PC-9 (cell line): ENCODE results near the gene RHO. TPM values are rescaled to one million over a fixed set of nuclear protein-coding genes. Genes with fewer than 3 reads are reported as not detected.

Source experiments
- BruUV-seq: library from RNA; stranded (reverse); fragments of 400-500 nt; replicated peaks from 2 replicates; lab custom pipeline; 2021; lab: Mats Ljungman, UMichigan
- CTCF ChIA-PET: fragments of 300-600 bp; sonication (Branson Sonifier 250); formaldehyde crosslinking; loops from one replicate; lab custom pipeline; 2022; ENCODE audit warnings: antibody characterized with exemption; lab: Charles Lee
- POLR2A ChIA-PET: fragments of 300-600 bp; sonication (Branson Sonifier 250); formaldehyde crosslinking; loops from one replicate; lab custom pipeline; 2022; ENCODE audit warnings: antibody characterized with exemption; ENCODE audit not compliant: unreplicated experiment; lab: Charles Lee
- DNase-seq, 2 experiments: peaks; one replicate each; pipeline versions ENCODE4 v3.0.0 to v3.0.0-alpha.2; 2015 to 2022; ENCODE audit warnings: mixed read lengths in 1 of 2
- H2AFZ ChIP-seq: fragments of 200-600 bp; sonication (generic); 2 replicates; pipeline ENCODE4 v1.8.1; 2017; ENCODE audit warnings: antibody characterized with exemption
- H3F3A ChIP-seq: fragments of 200-600 bp; sonication (generic); 2 replicates; pipeline ENCODE4 v1.8.1; 2017; ENCODE audit warnings: antibody characterized with exemption, mild to moderate bottlenecking, low read depth; ENCODE audit not compliant: insufficient read depth
- H3K27ac ChIP-seq: fragments of 200-600 bp; sonication (generic); 2 replicates; pipeline ENCODE4 v1.6.1; 2016; ENCODE audit warnings: mixed run types
- H3K27me3 ChIP-seq: fragments of 200-600 bp; sonication (generic); 2 replicates; pipeline ENCODE4 v1.6.1; 2016; ENCODE audit warnings: low read depth, mixed run types; ENCODE audit not compliant: insufficient read depth
- H3K36me3 ChIP-seq: fragments of 200-600 bp; sonication (generic); 2 replicates; pipeline ENCODE4 v1.6.1; 2016; ENCODE audit warnings: low read depth, mixed run types
- H3K4me1 ChIP-seq: fragments of 200-600 bp; sonication (generic); replicated peaks from 2 replicates; pipeline ENCODE4 v1.6.1; 2016; ENCODE audit warnings: mixed run types; ENCODE audit not compliant: insufficient read depth
- H3K4me2 ChIP-seq: fragments of 200-600 bp; sonication (generic); 2 replicates; pipeline ENCODE4 v1.6.1; 2017; ENCODE audit warnings: mixed run types
- H3K4me3 ChIP-seq: fragments of 200-600 bp; sonication (generic); 2 replicates; pipeline ENCODE4 v1.6.1; 2016; ENCODE audit warnings: mixed run types
- H3K79me2 ChIP-seq: fragments of 200-600 bp; sonication (generic); 2 replicates; pipeline ENCODE4 v1.6.1; 2017; ENCODE audit warnings: low read depth, mixed run types
- H3K9me2 ChIP-seq: fragments of 200-600 bp; sonication (generic); 2 replicates; pipeline ENCODE4 v1.8.1; 2017; ENCODE audit warnings: mild to moderate bottlenecking; ENCODE audit not compliant: insufficient read depth
- H3K9me3 ChIP-seq: fragments of 200-600 bp; sonication (generic); 2 replicates; pipeline ENCODE4 v1.8.1; 2016; ENCODE audit warnings: low read depth; ENCODE audit not compliant: insufficient read depth
- H4K20me1 ChIP-seq: fragments of 200-600 bp; sonication (generic); 2 replicates; pipeline ENCODE4 v1.8.1; 2017; ENCODE audit not compliant: insufficient read depth
- CTCF ChIP-seq: fragments of 200-600 bp; sonication (generic); conservative IDR thresholded peaks from 2 replicates; pipeline ENCODE4 v1.6.1; 2017; ENCODE audit warnings: mixed run types, antibody characterized with exemption, mild to moderate bottlenecking, moderate library complexity
- EZH2 ChIP-seq: fragments of 200-600 bp; sonication (generic); IDR thresholded peaks from 2 replicates; pipeline ENCODE4 v1.8.0; 2017; ENCODE audit warnings: antibody characterized with exemption, low read depth
- intact Hi-C: fragments of 100-400 bp; cut with micrococcal nuclease; formaldehyde crosslinking; loops from one replicate; pipeline ENCODE4 v1.10.0; 2022; ENCODE audit not compliant: unreplicated experiment
- total RNA-seq: library from RNA; stranded (reverse); gene quantifications from 2 replicates; pipeline ENCODE4 v1.2.3, GENCODE V29; 2021

RHO gene
- total RNA-seq, 1 experiment from 2014 or later, result not detected

GRCh38 chr3:129563850-129564535 is 35.6 kb downstream of the RHO start:
- CTCF ChIA-PET, result no interaction called here
- no peak for DNase-seq
- H3K36me3 ChIP-seq, result no peaks in the 10 kb centered on the region
- intact Hi-C loops, result no loop called here
- no peak overlapping the region for H3K4me2 ChIP-seq
- peaks cover 14% of the 10 kb centered on the region; the same call in 1 of the 2 replicates for H3F3A ChIP-seq
- no peaks in the 10 kb centered on the region for H4K20me1 ChIP-seq
- H3K9me3 ChIP-seq, result no peaks in the 10 kb centered on the region
- no peak overlapping the region for H2AFZ ChIP-seq
- no peaks in the 10 kb centered on the region for H3K9me2 ChIP-seq
- H3K27ac ChIP-seq, result 0 out of 2 replicates have a peak overlapping the region, but pooled peaks have one; percentile 33
- H3K4me1 ChIP-seq, result peaks cover 24% of the 10 kb centered on the region
- TF ChIP-seq CTCF (no peak), EZH2 (no peak)
- H3K79me2 ChIP-seq, result no peaks in the 10 kb centered on the region
- no peak overlapping the region for H3K4me3 ChIP-seq
- BruUV-seq, result no TSS peak
- H3K27me3 ChIP-seq, result no peaks in the 10 kb centered on the region
- POLR2A ChIA-PET, result interaction anchor here (0.9 kb wide), 1 partner anchor 555 kb away, joined by 3 read pairs; no protein-coding TSS in a partner anchor

GRCh38 chr3:129564981-129565644 is 36.7 kb downstream of the RHO start:
- peaks cover 18% of the 10 kb centered on the region; the same call in 1 of the 2 replicates for H3F3A ChIP-seq
- H2AFZ ChIP-seq, result no peak overlapping the region
- H3K9me2 ChIP-seq, result no peaks in the 10 kb centered on the region
- intact Hi-C loops, result loop anchor here (5.0 kb wide), 1 partner anchor 73 kb away; no protein-coding TSS in a partner anchor
- H4K20me1 ChIP-seq, result no peaks in the 10 kb centered on the region
- no peaks in the 10 kb centered on the region for H3K9me3 ChIP-seq
- no peaks in the 10 kb centered on the region for H3K36me3 ChIP-seq
- 0 out of 2 replicates have a peak overlapping the region, but pooled peaks have one; percentile 33 for H3K27ac ChIP-seq
- CTCF ChIA-PET, result no interaction called here
- DNase-seq, result peak; percentile 76 to 79
- POLR2A ChIA-PET, result interaction anchor here (0.6 to 0.9 kb wide), 2 partner anchors 156 to 556 kb away, joined by 3 read pairs; no protein-coding TSS in a partner anchor
- H3K27me3 ChIP-seq, result no peaks in the 10 kb centered on the region
- TF ChIP-seq CTCF (no peak), EZH2 (no peak)
- BruUV-seq, result no TSS peak
- H3K4me1 ChIP-seq, result peaks cover 19% of the 10 kb centered on the region
- 0 out of 2 replicates have a peak overlapping the region, but pooled peaks have one; percentile 25 for H3K4me2 ChIP-seq
- H3K79me2 ChIP-seq, result no peaks in the 10 kb centered on the region
- H3K4me3 ChIP-seq, result no peak overlapping the region

GRCh38 chr3:129565902-129566301 is 37.5 kb downstream of the RHO start:
- peaks cover 12% of the 10 kb centered on the region; the same call in 1 of the 2 replicates for H3F3A ChIP-seq
- no peaks in the 10 kb centered on the region for H3K27me3 ChIP-seq
- no peak overlapping the region for H3K27ac ChIP-seq
- no peak overlapping the region for H3K4me3 ChIP-seq
- ChIA-PET POLR2A (no interaction called here), CTCF (no interaction called here)
- BruUV-seq, result no TSS peak
- no peak for DNase-seq
- H4K20me1 ChIP-seq, result no peaks in the 10 kb centered on the region
- H3K9me3 ChIP-seq, result no peaks in the 10 kb centered on the region
- TF ChIP-seq EZH2, result no peak
- TF ChIP-seq CTCF, result no peak
- intact Hi-C loops, result loop anchor here (5.0 kb wide), 1 partner anchor 74 kb away; no protein-coding TSS in a partner anchor
- H3K79me2 ChIP-seq, result no peaks in the 10 kb centered on the region
- no peak overlapping the region for H2AFZ ChIP-seq
- no peak overlapping the region for H3K4me2 ChIP-seq
- H3K36me3 ChIP-seq, result no peaks in the 10 kb centered on the region
- peaks cover 11% of the 10 kb centered on the region for H3K4me1 ChIP-seq
- H3K9me2 ChIP-seq, result no peaks in the 10 kb centered on the region
